Measurements from ENCODE around the gene CTNNBIP1. TPM values are rescaled to one million over a fixed set of nuclear protein-coding genes. Genes with fewer than 3 reads are reported as not detected.
A peak's percentile ranks its signal among the peaks of the same experiment; 100 is the strongest.

Gene CTNNBIP1
- total RNA-seq, 1 experiment from 2014 or later, result 44.4 TPM

- no CpG with 5 or more reads among the region's 2 CpGs for WGBS (ENCODE audit: extremely low coverage, insufficient read length, low lambda C conversion rate)
- Histone ChIP-seq H2BK15ac (ENCODE audit: low read depth, low read length) (no peak overlapping the region), H4K8ac (replicated peaks; ENCODE audit: insufficient read length, low read depth, low read length) (no peak overlapping the region), H2AK5ac (ENCODE audit: insufficient read length, low read length) (no peak overlapping the region), H4K5ac (ENCODE audit: insufficient read length, low read depth, low read length) (no peak overlapping the region), H3K4me1 (ENCODE audit: insufficient read depth, low read length) (no peaks in the 10 kb centered on the region), H3K14ac (ENCODE audit: insufficient read depth, low read length) (no peak overlapping the region), H3K4me2 (ENCODE audit: insufficient read depth, insufficient read length, low read length) (no peak overlapping the region), H3K9ac (ENCODE audit: extremely low read depth, insufficient read length, low read length) (no peak overlapping the region), H2BK5ac (ENCODE audit: insufficient read length, low read length) (no peak overlapping the region), H2BK20ac (ENCODE audit: low read depth, low read length, poor library complexity, severe bottlenecking) (no peak overlapping the region), H2BK120ac (ENCODE audit: low read depth, low read length, poor library complexity, severe bottlenecking) (no peak overlapping the region), H4K91ac (ENCODE audit: insufficient read length, low read depth, low read length) (no peak overlapping the region), H3K23ac (ENCODE audit: insufficient read length, low read depth, low read length) (no peak overlapping the region), H3K4ac (ENCODE audit: low read depth, low read length) (no peak overlapping the region), H3T11ph (ENCODE audit: low read length) (no peak overlapping the region), H2AFZ (ENCODE audit: low read length) (no peak overlapping the region), H2BK12ac (ENCODE audit: insufficient read length, low read depth, low read length) (no peak overlapping the region), H3K27ac (ENCODE audit: insufficient read length, low read depth, low read length) (no peak overlapping the region), H3K9me3 (ENCODE audit: control insufficient read depth, low read depth, low read length) (no peaks in the 10 kb centered on the region), H3K23me2 (ENCODE audit: insufficient read length, low read depth, low read length, poor library complexity, severe bottlenecking) (no peaks in the 10 kb centered on the region), H3K56ac (ENCODE audit: insufficient read length, low read depth, low read length) (no peak overlapping the region), H3K79me1 (ENCODE audit: insufficient read depth, low read depth, low read length, poor library complexity, severe bottlenecking) (no peaks in the 10 kb centered on the region), H3K18ac (ENCODE audit: insufficient read length, low read depth, low read length) (no peak overlapping the region), H4K20me1 (ENCODE audit: control insufficient read depth, insufficient read depth, insufficient read length) (peaks cover 3% of the 10 kb centered on the region), H3K79me2 (ENCODE audit: insufficient read depth, low read length) (no peaks in the 10 kb centered on the region), H3K27me3 (ENCODE audit: insufficient read depth, low read length) (no peaks in the 10 kb centered on the region)
- Mint-ChIP-seq H3K4me3 (no peak overlapping the region), H3K27ac (peak overlapping the region in 2 of 3 experiments; percentile 8 to 29; a peak in 3 of 7 replicates), H3K27me3 (ENCODE audit: low read depth) (no peaks in the 10 kb centered on the region), H3K9me3 (no peaks in the 10 kb centered on the region), H3K4me1 (peaks cover 6 to 18% of the 10 kb centered on the region in 2 experiments), H3K36me3 (ENCODE audit: insufficient read depth in 1 of 3, low read depth in 3 of 3) (peaks cover 3 to 13% (median 7%) of the 10 kb centered on the region in 3 experiments; a peak in 3 of 7 replicates)
- no peak for DNase-seq
- no peak for TF ChIP-seq CTCF (conservative IDR thresholded peaks at IDR 0.05)
These were observed 28.2 kb downstream of the CTNNBIP1 start for GRCh38 chr1:9881838-9882249.
